ENCODE measurements around the gene SUSD4. TPM values are rescaled to one million over a fixed set of nuclear protein-coding genes. Genes with fewer than 3 reads are reported as not detected.

Gene SUSD4
- total RNA-seq, 1 experiment from 2014 or later, result 2.3 TPM

- Mint-ChIP-seq H3K4me1 (ENCODE audit: insufficient read depth, unreplicated experiment) (peaks cover 19% of the 10 kb centered on the region), H3K9me3 (ENCODE audit: unreplicated experiment) (no peaks in the 10 kb centered on the region), H3K4me3 (ENCODE audit: unreplicated experiment) (no peak overlapping the region), H3K27me3 (ENCODE audit: insufficient read depth, unreplicated experiment) (no peaks in the 10 kb centered on the region), H3K36me3 (ENCODE audit: insufficient read depth, unreplicated experiment) (no peaks in the 10 kb centered on the region), H3K27ac (ENCODE audit: low read depth, unreplicated experiment) (no peak overlapping the region)
- POLR2A ChIA-PET, result interaction anchor here (0.7 kb wide), 1 partner anchor 18 kb away, joined by 5 read pairs; no protein-coding TSS in a partner anchor
- BruUV-seq (replicated peaks), result no TSS peak
- TF ChIP-seq CTCF (IDR thresholded peaks at IDR 0.05; ENCODE audit: unreplicated experiment), result no peak
- no peak for DNase-seq (ENCODE audit: unreplicated experiment)
- intact Hi-C loops (cut with micrococcal nuclease), result no loop called here
- CTCF ChIA-PET, result interaction anchor here (0.6 to 0.9 kb wide), 2 partner anchors 70 to 160 kb away, joined by 3 to 6 read pairs; partner anchors contain the start of gene SUSD4
These were observed 159.6 kb downstream of the SUSD4 start for GRCh38 chr1:223204424-223204823.

- no peak for DNase-seq (ENCODE audit: unreplicated experiment)
- no peak overlapping the region for H3K27ac Mint-ChIP-seq (ENCODE audit: low read depth, unreplicated experiment)
- BruUV-seq (replicated peaks), result no TSS peak
- CTCF ChIA-PET, result interaction anchor here (0.9 kb wide), 1 partner anchor 70 kb away, joined by 3 read pairs; no protein-coding TSS in a partner anchor
- H3K4me3 Mint-ChIP-seq (ENCODE audit: unreplicated experiment), result no peak overlapping the region
- H3K9me3 Mint-ChIP-seq (ENCODE audit: unreplicated experiment), result no peaks in the 10 kb centered on the region
- POLR2A ChIA-PET, result interaction anchor here (0.5 to 0.7 kb wide), 3 partner anchors 9 to 359 kb away, joined by 3 to 5 read pairs (median 3); no protein-coding TSS in a partner anchor
- no peak for TF ChIP-seq CTCF (IDR thresholded peaks at IDR 0.05; ENCODE audit: unreplicated experiment)
- H3K27me3 Mint-ChIP-seq (ENCODE audit: insufficient read depth, unreplicated experiment), result no peaks in the 10 kb centered on the region
- H3K4me1 Mint-ChIP-seq (ENCODE audit: insufficient read depth, unreplicated experiment), result peaks cover 27% of the 10 kb centered on the region
- intact Hi-C loops (cut with micrococcal nuclease), result no loop called here
- H3K36me3 Mint-ChIP-seq (ENCODE audit: insufficient read depth, unreplicated experiment), result no peaks in the 10 kb centered on the region
These were observed 160.3 kb downstream of the SUSD4 start for GRCh38 chr1:223203694-223204093.

- no peak for DNase-seq (ENCODE audit: unreplicated experiment)
- H3K27me3 Mint-ChIP-seq (ENCODE audit: insufficient read depth, unreplicated experiment), result no peaks in the 10 kb centered on the region
- no peaks in the 10 kb centered on the region for H3K9me3 Mint-ChIP-seq (ENCODE audit: unreplicated experiment)
- H3K4me3 Mint-ChIP-seq (ENCODE audit: unreplicated experiment), result no peak overlapping the region
- ChIA-PET POLR2A (interaction anchor here (0.6 to 0.7 kb wide), 3 partner anchors 14 to 52 kb away, joined by 3 read pairs; no protein-coding TSS in a partner anchor), CTCF (interaction anchor here (0.6 to 1.2 kb wide), 2 partner anchors 10 to 27 kb away, joined by 4 to 5 read pairs; no protein-coding TSS in a partner anchor)
- peaks cover 33% of the 10 kb centered on the region for H3K4me1 Mint-ChIP-seq (ENCODE audit: insufficient read depth, unreplicated experiment)
- intact Hi-C loops (cut with micrococcal nuclease), result no loop called here
- no peaks in the 10 kb centered on the region for H3K36me3 Mint-ChIP-seq (ENCODE audit: insufficient read depth, unreplicated experiment)
- no peak overlapping the region for H3K27ac Mint-ChIP-seq (ENCODE audit: low read depth, unreplicated experiment)
- TF ChIP-seq CTCF (IDR thresholded peaks at IDR 0.05; ENCODE audit: unreplicated experiment), result no peak
- no TSS peak for BruUV-seq (replicated peaks)
These were observed 161.0 kb downstream of the SUSD4 start for GRCh38 chr1:223203034-223203408.

GRCh38 chr1:223202376-223203033, 161.5 kb downstream of the SUSD4 start:
- DNase-seq (ENCODE audit: unreplicated experiment), result no peak

More at GRCh38 chr1:223202376-223203033, 161.5 kb downstream of the SUSD4 start:
- H3K27ac Mint-ChIP-seq (ENCODE audit: low read depth, unreplicated experiment), result no peak overlapping the region
- intact Hi-C loops (cut with micrococcal nuclease), result no loop called here
- ChIA-PET POLR2A (interaction anchor here (0.5 to 0.7 kb wide), 4 partner anchors 14 to 51 kb away, joined by 3 read pairs; no protein-coding TSS in a partner anchor), CTCF (interaction anchor here (0.6 to 1.2 kb wide), 4 partner anchors 9 to 1150 kb away, joined by 3 to 5 read pairs (median 4); no protein-coding TSS in a partner anchor)
- no TSS peak for BruUV-seq (replicated peaks)
- H3K4me1 Mint-ChIP-seq (ENCODE audit: insufficient read depth, unreplicated experiment), result peaks cover 39% of the 10 kb centered on the region
- no peak for TF ChIP-seq CTCF (IDR thresholded peaks at IDR 0.05; ENCODE audit: unreplicated experiment)
- H3K9me3 Mint-ChIP-seq (ENCODE audit: unreplicated experiment), result no peaks in the 10 kb centered on the region
- H3K4me3 Mint-ChIP-seq (ENCODE audit: unreplicated experiment), result no peak overlapping the region
- H3K27me3 Mint-ChIP-seq (ENCODE audit: insufficient read depth, unreplicated experiment), result no peaks in the 10 kb centered on the region
- no peaks in the 10 kb centered on the region for H3K36me3 Mint-ChIP-seq (ENCODE audit: insufficient read depth, unreplicated experiment)
